ENCODE results near the gene UNKL.

The UNKL gene

DNA sequence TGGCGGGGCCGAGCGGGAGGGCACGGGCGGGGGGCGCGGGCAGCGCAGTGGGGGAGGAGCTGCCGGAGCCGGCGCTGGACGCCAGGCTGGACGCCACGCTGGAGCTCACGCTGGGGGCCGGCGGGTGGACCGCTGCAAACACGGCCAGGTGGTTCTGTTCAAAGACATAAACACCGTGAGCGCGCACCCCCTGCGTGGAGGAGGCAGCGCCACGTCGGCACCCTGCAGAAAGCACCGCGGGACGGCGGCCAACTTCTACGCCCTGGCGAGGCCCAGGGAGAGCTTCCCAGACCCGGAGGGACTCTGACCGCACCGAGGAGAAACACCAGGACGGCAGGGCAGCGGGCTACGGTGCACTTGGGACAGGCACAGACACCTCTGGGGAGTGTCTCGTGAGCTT lies 29.3 kb downstream of the UNKL start:
- no peak overlapping the region for H3K4me3 ChIP-seq (ENCODE audit: insufficient read depth, low read length, poor library complexity, severe bottlenecking)
- no peaks in the 10 kb centered on the region for H3K36me3 ChIP-seq (ENCODE audit: low read length)
- no peaks in the 10 kb centered on the region for H3K27me3 ChIP-seq (ENCODE audit: low read length)
- no peaks in the 10 kb centered on the region for H3K79me2 ChIP-seq (ENCODE audit: insufficient read depth, low read length)
- no peaks in the 10 kb centered on the region for H4K20me1 ChIP-seq (ENCODE audit: low read depth, low read length)
- H2AFZ ChIP-seq (ENCODE audit: low read depth, low read length, severe bottlenecking) = no peak overlapping the region
- no peak overlapping the region for H3K9ac ChIP-seq (ENCODE audit: low read length)
- no peak overlapping the region for H3K27ac ChIP-seq (ENCODE audit: low read depth, low read length)
- H3K9me3 ChIP-seq (ENCODE audit: insufficient read depth, low read length) = no peaks in the 10 kb centered on the region
- no peaks in the 10 kb centered on the region for H3F3A ChIP-seq (ENCODE audit: insufficient read depth)
- no peak for TF ChIP-seq EZH2phosphoT487 (conservative IDR thresholded peaks at IDR 0.05; ENCODE audit: low read length)
- TF ChIP-seq, protein P1, sequence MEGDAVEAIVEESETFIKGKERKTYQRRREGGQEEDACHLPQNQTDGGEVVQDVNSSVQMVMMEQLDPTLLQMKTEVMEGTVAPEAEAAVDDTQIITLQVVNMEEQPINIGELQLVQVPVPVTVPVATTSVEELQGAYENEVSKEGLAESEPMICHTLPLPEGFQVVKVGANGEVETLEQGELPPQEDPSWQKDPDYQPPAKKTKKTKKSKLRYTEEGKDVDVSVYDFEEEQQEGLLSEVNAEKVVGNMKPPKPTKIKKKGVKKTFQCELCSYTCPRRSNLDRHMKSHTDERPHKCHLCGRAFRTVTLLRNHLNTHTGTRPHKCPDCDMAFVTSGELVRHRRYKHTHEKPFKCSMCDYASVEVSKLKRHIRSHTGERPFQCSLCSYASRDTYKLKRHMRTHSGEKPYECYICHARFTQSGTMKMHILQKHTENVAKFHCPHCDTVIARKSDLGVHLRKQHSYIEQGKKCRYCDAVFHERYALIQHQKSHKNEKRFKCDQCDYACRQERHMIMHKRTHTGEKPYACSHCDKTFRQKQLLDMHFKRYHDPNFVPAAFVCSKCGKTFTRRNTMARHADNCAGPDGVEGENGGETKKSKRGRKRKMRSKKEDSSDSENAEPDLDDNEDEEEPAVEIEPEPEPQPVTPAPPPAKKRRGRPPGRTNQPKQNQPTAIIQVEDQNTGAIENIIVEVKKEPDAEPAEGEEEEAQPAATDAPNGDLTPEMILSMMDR (IDR thresholded peaks at IDR 0.05; ENCODE audit: insufficient read depth, low read length, poor library complexity, severe bottlenecking) = no peak
- no peaks in the 10 kb centered on the region for H3K9me2 ChIP-seq (replicated peaks; ENCODE audit: insufficient read depth, low read length)
- H3K4me2 ChIP-seq (ENCODE audit: low read depth, low read length, poor library complexity, severe bottlenecking) = no peak overlapping the region

DNA sequence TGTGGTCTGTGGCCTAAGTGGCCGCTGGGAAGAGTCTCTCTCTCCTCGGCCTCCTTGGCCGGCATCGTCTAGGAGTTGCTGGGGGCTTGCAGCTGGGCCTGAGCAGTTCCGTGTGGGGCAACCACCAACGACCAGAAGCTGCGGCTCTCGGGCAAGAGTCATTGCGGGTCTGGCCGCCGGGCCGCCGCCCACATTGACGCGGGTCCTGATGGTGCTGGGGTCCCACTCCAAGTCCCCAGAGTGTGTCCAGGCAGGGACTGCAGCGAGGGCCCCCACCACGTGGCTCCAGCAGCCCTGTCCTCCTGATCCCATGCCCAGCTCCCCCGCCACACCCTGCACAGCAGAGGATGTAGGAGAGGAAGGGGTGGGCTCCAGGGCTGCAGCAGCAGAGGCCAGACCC lies 30.9 kb downstream of the UNKL start:
- Histone ChIP-seq H3F3A (ENCODE audit: insufficient read depth) (no peaks in the 10 kb centered on the region), H3K27me3 (ENCODE audit: low read length) (no peaks in the 10 kb centered on the region), H3K9ac (ENCODE audit: low read length) (no peak overlapping the region), H3K4me2 (ENCODE audit: low read depth, low read length, poor library complexity, severe bottlenecking) (no peak overlapping the region), H3K27ac (ENCODE audit: low read depth, low read length) (no peak overlapping the region), H3K36me3 (ENCODE audit: low read length) (no peaks in the 10 kb centered on the region), H3K4me3 (ENCODE audit: insufficient read depth, low read length, poor library complexity, severe bottlenecking) (no peak overlapping the region), H3K9me3 (ENCODE audit: insufficient read depth, low read length) (no peaks in the 10 kb centered on the region), H2AFZ (ENCODE audit: low read depth, low read length, severe bottlenecking) (no peak overlapping the region), H3K9me2 (replicated peaks; ENCODE audit: insufficient read depth, low read length) (no peaks in the 10 kb centered on the region), H3K79me2 (ENCODE audit: insufficient read depth, low read length) (peaks cover 5% of the 10 kb centered on the region; the same call in 1 of the 2 replicates), H4K20me1 (ENCODE audit: low read depth, low read length) (no peaks in the 10 kb centered on the region)
- TF ChIP-seq, protein P1 (IDR thresholded peaks at IDR 0.05; ENCODE audit: insufficient read depth, low read length, poor library complexity, severe bottlenecking) = no peak
- no peak for TF ChIP-seq EZH2phosphoT487 (conservative IDR thresholded peaks at IDR 0.05; ENCODE audit: low read length)

DNA sequence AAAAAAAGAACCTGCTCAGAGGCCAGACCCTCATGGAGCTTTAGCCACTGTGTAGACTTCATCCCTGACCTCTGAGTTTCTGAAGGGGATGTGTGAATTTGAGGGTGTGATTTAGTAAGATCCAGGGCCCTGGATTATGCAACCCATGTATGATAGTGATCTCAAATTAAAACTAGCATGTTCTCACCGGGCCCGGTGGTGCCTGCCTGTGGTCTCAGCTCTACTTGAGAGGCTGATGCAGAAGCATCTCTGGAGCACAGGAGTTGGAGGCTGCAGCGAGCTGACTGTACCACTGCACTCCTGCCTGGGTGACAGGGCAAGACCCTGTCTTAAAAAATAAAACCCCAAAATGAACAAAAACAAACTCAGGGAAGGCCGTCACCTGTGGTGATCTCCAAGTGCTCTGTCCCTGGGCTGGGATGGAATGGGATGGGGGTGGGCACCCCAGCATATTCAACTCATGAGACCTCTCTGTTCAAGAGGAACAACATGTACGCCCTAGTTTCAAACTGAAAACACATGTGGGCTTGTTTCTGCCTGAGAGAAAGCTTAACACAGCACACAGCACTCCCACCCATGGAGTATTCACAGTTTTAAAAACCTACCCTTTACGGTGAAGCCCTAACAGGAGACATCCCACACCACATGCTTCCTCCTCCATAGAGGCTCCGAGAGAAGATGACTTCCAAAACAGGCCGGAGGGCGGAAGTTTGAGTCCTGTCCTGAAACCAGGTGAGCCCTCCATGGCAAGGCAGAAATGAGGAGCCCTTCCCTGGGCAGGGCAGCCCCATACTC lies 32.7 kb downstream of the UNKL start:
- Histone ChIP-seq H3K4me3 (ENCODE audit: insufficient read depth, low read length, poor library complexity, severe bottlenecking) (no peak overlapping the region), H3F3A (ENCODE audit: insufficient read depth) (no peaks in the 10 kb centered on the region), H2AFZ (ENCODE audit: low read depth, low read length, severe bottlenecking) (no peak overlapping the region), H4K20me1 (ENCODE audit: low read depth, low read length) (no peaks in the 10 kb centered on the region), H3K9me3 (ENCODE audit: insufficient read depth, low read length) (no peaks in the 10 kb centered on the region), H3K9me2 (replicated peaks; ENCODE audit: insufficient read depth, low read length) (no peaks in the 10 kb centered on the region), H3K79me2 (ENCODE audit: insufficient read depth, low read length) (peaks cover 11% of the 10 kb centered on the region; the same call in 1 of the 2 replicates), H3K36me3 (ENCODE audit: low read length) (no peaks in the 10 kb centered on the region), H3K9ac (ENCODE audit: low read length) (no peak overlapping the region), H3K27ac (ENCODE audit: low read depth, low read length) (no peak overlapping the region), H3K27me3 (ENCODE audit: low read length) (no peaks in the 10 kb centered on the region), H3K4me2 (ENCODE audit: low read depth, low read length, poor library complexity, severe bottlenecking) (no peak overlapping the region)
- TF ChIP-seq, protein P1 (IDR thresholded peaks at IDR 0.05; ENCODE audit: insufficient read depth, low read length, poor library complexity, severe bottlenecking) = no peak
- no peak for TF ChIP-seq EZH2phosphoT487 (conservative IDR thresholded peaks at IDR 0.05; ENCODE audit: low read length)
